H1 (cell line): Measurements from ENCODE around the gene ENO3.
"Not testable (repeated sequence)": the region's sequence is repeated elsewhere in the genome, so short reads cannot be mapped to it uniquely, and the experiment has no call there.

Experiments
- CTCF ChIP-seq, 3 experiments: IDR thresholded peaks; 1 replicate in 2 of 3; 2 replicates in 1 of 3; pipeline versions ENCODE4 v1.5.1 to v1.6.1; 2011; ENCODE audit warnings: low read length in 3 of 3, mild to moderate bottlenecking in 3 of 3, inconsistent platforms in 2 of 3, low read depth in 1 of 3, moderate library complexity in 1 of 3; ENCODE audit not compliant: insufficient read depth in 1 of 3; ENCODE audit errors: control extremely low read depth in 1 of 3
- RXRA ChIP-seq: IDR thresholded peaks from 2 replicates; pipeline ENCODE4 v1.6.1; 2011; ENCODE audit warnings: low read depth, mild to moderate bottlenecking, low read length, moderate library complexity; ENCODE audit not compliant: insufficient read depth

GRCh38 chr17:4906642-4907041, 44.3 kb upstream of the ENO3 start:
- TF ChIP-seq RXRA; CTCF (IDR thresholded peaks at IDR 0.05; ENCODE audit: control extremely low read depth in 1 of 3, insufficient read depth in 1 of 3, low read depth in 1 of 3, low read length in 3 of 3): not testable (repeated sequence)
